ENCODE results near the gene IPO11.
"Not testable (repeated sequence)": the region's sequence is repeated elsewhere in the genome, so short reads cannot be mapped to it uniquely, and the experiment has no call there.

Gene IPO11

GRCh38 chr5:62533597-62533996 lies 121.0 kb downstream of the IPO11 start:
- no peaks in the 10 kb centered on the region for H3K4me1 Mint-ChIP-seq
- H3K27ac Mint-ChIP-seq = no peak overlapping the region
- no peak for DNase-seq
- ATAC-seq = no peak
- no peaks in the 10 kb centered on the region for H3K27me3 Mint-ChIP-seq
- no peak overlapping the region for H3K4me3 Mint-ChIP-seq
- no peaks in the 10 kb centered on the region for H3K9me3 Mint-ChIP-seq

GRCh38 chr5:62534461-62535236 lies 122.1 kb downstream of the IPO11 start:
- no peaks in the 10 kb centered on the region for H3K9me3 Mint-ChIP-seq
- H3K27ac Mint-ChIP-seq = no peak overlapping the region
- no peaks in the 10 kb centered on the region for H3K4me1 Mint-ChIP-seq
- ATAC-seq (no peak), DNase-seq (no peak)
- H3K4me3 Mint-ChIP-seq = no peak overlapping the region
- H3K27me3 Mint-ChIP-seq = no peaks in the 10 kb centered on the region

GRCh38 chr5:62536232-62536631 lies 123.7 kb downstream of the IPO11 start:
- no peaks in the 10 kb centered on the region for H3K27me3 Mint-ChIP-seq
- no peaks in the 10 kb centered on the region for H3K4me1 Mint-ChIP-seq
- H3K4me3 Mint-ChIP-seq = no peak overlapping the region
- no peaks in the 10 kb centered on the region for H3K9me3 Mint-ChIP-seq
- H3K27ac Mint-ChIP-seq = no peak overlapping the region
- no peak for ATAC-seq
- DNase-seq = no peak

- H3K27ac Mint-ChIP-seq = no peak overlapping the region
- H3K9me3 Mint-ChIP-seq = no peaks in the 10 kb centered on the region
- no peak for DNase-seq
- H3K4me1 Mint-ChIP-seq = no peaks in the 10 kb centered on the region
- no peak for ATAC-seq
- no peak overlapping the region for H3K4me3 Mint-ChIP-seq
- H3K27me3 Mint-ChIP-seq = no peaks in the 10 kb centered on the region
Observed at GRCh38 chr5:62536783-62537182, 124.2 kb downstream of the IPO11 start.

- Mint-ChIP-seq H3K27ac (peak overlapping the region in 1 of 2 donors; percentile 88), H3K9me3 (peaks cover 0 to 1% of the 10 kb centered on the region in 2 donors), H3K27me3 (no peaks in the 10 kb centered on the region), H3K4me1 (no peaks in the 10 kb centered on the region), H3K4me3 (no peak overlapping the region)
- ATAC-seq (peak; percentile 75), DNase-seq (no peak)
Observed at GRCh38 chr5:62538017-62538942, 125.7 kb downstream of the IPO11 start.

GRCh38 chr5:62542720-62543119 lies 130.2 kb downstream of the IPO11 start:
- ATAC-seq = no peak
- no peak overlapping the region for H3K27ac Mint-ChIP-seq
- peaks cover 6 to 16% of the 10 kb centered on the region in 2 donors for H3K9me3 Mint-ChIP-seq
- no peaks in the 10 kb centered on the region for H3K4me1 Mint-ChIP-seq
- no peaks in the 10 kb centered on the region for H3K27me3 Mint-ChIP-seq
- no peak for DNase-seq
- H3K4me3 Mint-ChIP-seq = no peak overlapping the region

GRCh38 chr5:62547945-62548630 lies 135.5 kb downstream of the IPO11 start:
- no peaks in the 10 kb centered on the region for H3K27me3 Mint-ChIP-seq
- H3K9me3 Mint-ChIP-seq = peaks cover 6 to 16% of the 10 kb centered on the region in 2 donors
- no peak for DNase-seq
- no peak for ATAC-seq
- no peaks in the 10 kb centered on the region for H3K4me1 Mint-ChIP-seq
- no peak overlapping the region for H3K27ac Mint-ChIP-seq
- H3K4me3 Mint-ChIP-seq = no peak overlapping the region

GRCh38 chr5:62550103-62550502 lies 137.5 kb downstream of the IPO11 start:
- Mint-ChIP-seq H3K27me3 (no peaks in the 10 kb centered on the region), H3K4me3 (no peak overlapping the region), H3K4me1 (no peaks in the 10 kb centered on the region), H3K27ac (no peak overlapping the region), H3K9me3 (no peaks in the 10 kb centered on the region)
- ATAC-seq (no peak), DNase-seq (no peak)

- H3K27ac Mint-ChIP-seq = no peak overlapping the region
- H3K4me1 Mint-ChIP-seq = no peaks in the 10 kb centered on the region
- no peaks in the 10 kb centered on the region for H3K27me3 Mint-ChIP-seq
- no peaks in the 10 kb centered on the region for H3K9me3 Mint-ChIP-seq
- H3K4me3 Mint-ChIP-seq = no peak overlapping the region
- DNase-seq (no peak), ATAC-seq (no peak)
Observed at GRCh38 chr5:62555930-62556329, 143.4 kb downstream of the IPO11 start.

- Mint-ChIP-seq H3K27ac (peak overlapping the region in 1 of 2 donors; percentile 77), H3K9me3 (no peaks in the 10 kb centered on the region), H3K27me3 (no peaks in the 10 kb centered on the region), H3K4me1 (no peaks in the 10 kb centered on the region), H3K4me3 (no peak overlapping the region)
- ATAC-seq = no peak
- no peak for DNase-seq
Observed at GRCh38 chr5:62558941-62559340, 146.4 kb downstream of the IPO11 start.

- Mint-ChIP-seq H3K9me3 (peaks cover 6 to 13% of the 10 kb centered on the region in 2 donors), H3K27me3 (no peaks in the 10 kb centered on the region), H3K4me1 (no peaks in the 10 kb centered on the region), H3K27ac (no peak overlapping the region), H3K4me3 (no peak overlapping the region)
- ATAC-seq (no peak), DNase-seq (no peak)
Observed at GRCh38 chr5:62560786-62561185, 148.2 kb downstream of the IPO11 start.

- H3K27ac Mint-ChIP-seq = no peak overlapping the region
- H3K4me1 Mint-ChIP-seq = no peaks in the 10 kb centered on the region
- H3K9me3 Mint-ChIP-seq = peaks cover 9 to 17% of the 10 kb centered on the region in 2 donors
- ATAC-seq (no peak), DNase-seq (no peak)
- H3K4me3 Mint-ChIP-seq = no peak overlapping the region
- H3K27me3 Mint-ChIP-seq = no peaks in the 10 kb centered on the region
Observed at GRCh38 chr5:62561896-62562295, 149.3 kb downstream of the IPO11 start.

GRCh38 chr5:62562867-62563266 lies 150.3 kb downstream of the IPO11 start:
- Mint-ChIP-seq H3K27me3 (no peaks in the 10 kb centered on the region), H3K4me1 (no peaks in the 10 kb centered on the region), H3K27ac (no peak overlapping the region), H3K9me3 (peaks cover 12 to 23% of the 10 kb centered on the region in 2 donors), H3K4me3 (no peak overlapping the region)
- DNase-seq (no peak), ATAC-seq (no peak)

- H3K27me3 Mint-ChIP-seq = no peaks in the 10 kb centered on the region
- H3K4me3 Mint-ChIP-seq = no peak overlapping the region
- no peak for DNase-seq
- ATAC-seq = no peak
- H3K4me1 Mint-ChIP-seq = peaks cover 4% of the 10 kb centered on the region
- H3K9me3 Mint-ChIP-seq = peaks cover 14 to 26% of the 10 kb centered on the region in 2 donors
- H3K27ac Mint-ChIP-seq = no peak overlapping the region
Observed at GRCh38 chr5:62564101-62564500, 151.5 kb downstream of the IPO11 start.

- H3K27me3 Mint-ChIP-seq, H3K4me3 Mint-ChIP-seq, ATAC-seq, DNase-seq, H3K27ac Mint-ChIP-seq: not testable (repeated sequence)
- Mint-ChIP-seq H3K9me3 (peaks cover 14 to 26% of the 10 kb centered on the region in 2 donors), H3K4me1 (peaks cover 15% of the 10 kb centered on the region)
Observed at GRCh38 chr5:62565740-62566139, 153.2 kb downstream of the IPO11 start.
